ENCODE results near the gene SMIM1. TPM values are rescaled to one million over a fixed set of nuclear protein-coding genes. Genes with fewer than 3 reads are reported as not detected.

SMIM1 gene
- total and polyA plus RNA-seq, 9 of the 15 experiments (the other 6 are each of a cell fraction or from before 2014, with no cell fraction given): 2.3 to 125 (median 24.3) TPM

DNA sequence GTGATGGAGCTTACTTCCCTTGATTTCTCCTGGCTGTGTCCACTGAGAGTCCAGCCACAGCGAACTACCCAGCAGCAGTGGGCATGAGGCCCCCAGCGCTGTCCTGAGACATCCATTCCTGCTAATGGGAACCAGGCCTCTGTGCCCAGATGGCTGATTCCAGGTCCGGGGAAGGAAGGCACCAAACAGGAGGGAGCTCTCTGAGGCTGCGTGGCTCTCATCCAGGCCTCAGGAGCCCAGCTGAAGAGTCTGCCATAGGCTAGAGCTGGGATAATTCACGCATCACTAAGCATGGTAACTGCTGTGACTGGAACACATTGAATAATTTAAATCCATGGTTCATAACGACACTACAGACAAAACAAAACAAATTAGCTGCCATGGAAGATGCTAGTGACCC is 48.5 kb downstream of the SMIM1 start:
- no peak for ATAC-seq
- Histone ChIP-seq H3K4me2 (ENCODE audit: insufficient read depth, low read length) (no peak overlapping the region), H3K9me1 (ENCODE audit: control insufficient read depth, insufficient read depth, low read length) (peaks cover 7% of the 10 kb centered on the region), H3K9me3 (replicated peaks; ENCODE audit: control insufficient read depth, insufficient read depth, low read depth, low read length) (no peaks in the 10 kb centered on the region), H3K4me1 (replicated peaks in 1 of 2; ENCODE audit: control insufficient read depth in 2 of 2, insufficient read depth in 2 of 2, low read length in 2 of 2) (peaks cover 7 to 33% of the 10 kb centered on the region in 2 experiments; a peak in 4 of 5 replicates), H3K27ac (ENCODE audit: extremely low read depth, low read depth, low read length) (no peak overlapping the region), H3K4me3 (no peak overlapping the region), H3K79me2 (ENCODE audit: control insufficient read depth, insufficient read depth, low read length) (no peaks in the 10 kb centered on the region), H3K27me3 (ENCODE audit: control insufficient read depth in 2 of 2, insufficient read depth in 2 of 2, low read length in 2 of 2) (no peaks in the 10 kb centered on the region), H2AFZ (ENCODE audit: low read depth, low read length) (no peak overlapping the region), H4K20me1 (replicated peaks; ENCODE audit: control insufficient read depth, insufficient read depth, low read length) (no peaks in the 10 kb centered on the region), H3K9ac (ENCODE audit: insufficient read depth in 1 of 2, low read depth in 2 of 2, low read length in 2 of 2) (peak overlapping the region in 1 of 2 experiments; percentile 29; a peak in 1 of 4 replicates), H3K36me3 (ENCODE audit: control insufficient read depth, insufficient read depth, low read length) (peaks cover 54% of the 10 kb centered on the region; the same call in 2 of the 3 replicates)
- intact Hi-C loops (cut with micrococcal nuclease) (no loop called here), in situ Hi-C loops (cut with MboI) (no loop called here)
- no TSS peak for BruUV-seq (replicated peaks)
- WGBS (ENCODE audit: insufficient coverage, low coverage, missing lambda C conversion rate): 82% methylated on average over 6 of the region's 6 CpGs
- ChIA-PET POLR2A (interaction anchor here (0.5 to 0.8 kb wide), 3 partner anchors 44 to 294 kb away, joined by 3 read pairs; no protein-coding TSS in a partner anchor), CTCF (ENCODE audit: low intra/inter-chr PET ratio) (no interaction called here)
- FAIRE-seq: no peak
- no peak for DNase-seq (ENCODE audit: extremely low read depth in 1 of 4, low spot score in 3 of 4)
- TF ChIP-seq MCM5 (IDR thresholded peaks at IDR 0.05; ENCODE audit: low read depth) (no peak), SETDB1 (IDR thresholded peaks at IDR 0.05; ENCODE audit: low read length) (no peak), TCF7 (IDR thresholded peaks at IDR 0.05; ENCODE audit: borderline replicate concordance) (no peak), YBX1 (IDR thresholded peaks at IDR 0.05) (no peak), CBFA2T3 (IDR thresholded peaks at IDR 0.05) (no peak), FOXK1 (CRISPR knock-in tag; IDR thresholded peaks at IDR 0.05; ENCODE audit: borderline replicate concordance) (no peak), POLR2B (IDR thresholded peaks at IDR 0.05; ENCODE audit: low read depth, partially characterized antibody) (no peak), SLC30A9 (CRISPR knock-in tag; IDR thresholded peaks at IDR 0.05) (no peak), ZNF696 (CRISPR knock-in tag; conservative IDR thresholded peaks at IDR 0.05) (no peak), GATA2 (CRISPR knock-in tag; IDR thresholded peaks at IDR 0.05) (no peak), GTF2A2 (tag; IDR thresholded peaks at IDR 0.05) (no peak), RCOR1 (IDR thresholded peaks at IDR 0.05; ENCODE audit: borderline replicate concordance in 1 of 2, low read depth in 2 of 2, low read length in 2 of 2) (no peak), ZNF282 (CRISPR knock-in tag; IDR thresholded peaks at IDR 0.05) (no peak), NFXL1 (CRISPR knock-in tag; IDR thresholded peaks at IDR 0.05) (no peak), ZNF232 (CRISPR knock-in tag; IDR thresholded peaks at IDR 0.05) (no peak)
- TF ChIP-seq, protein P1, sequence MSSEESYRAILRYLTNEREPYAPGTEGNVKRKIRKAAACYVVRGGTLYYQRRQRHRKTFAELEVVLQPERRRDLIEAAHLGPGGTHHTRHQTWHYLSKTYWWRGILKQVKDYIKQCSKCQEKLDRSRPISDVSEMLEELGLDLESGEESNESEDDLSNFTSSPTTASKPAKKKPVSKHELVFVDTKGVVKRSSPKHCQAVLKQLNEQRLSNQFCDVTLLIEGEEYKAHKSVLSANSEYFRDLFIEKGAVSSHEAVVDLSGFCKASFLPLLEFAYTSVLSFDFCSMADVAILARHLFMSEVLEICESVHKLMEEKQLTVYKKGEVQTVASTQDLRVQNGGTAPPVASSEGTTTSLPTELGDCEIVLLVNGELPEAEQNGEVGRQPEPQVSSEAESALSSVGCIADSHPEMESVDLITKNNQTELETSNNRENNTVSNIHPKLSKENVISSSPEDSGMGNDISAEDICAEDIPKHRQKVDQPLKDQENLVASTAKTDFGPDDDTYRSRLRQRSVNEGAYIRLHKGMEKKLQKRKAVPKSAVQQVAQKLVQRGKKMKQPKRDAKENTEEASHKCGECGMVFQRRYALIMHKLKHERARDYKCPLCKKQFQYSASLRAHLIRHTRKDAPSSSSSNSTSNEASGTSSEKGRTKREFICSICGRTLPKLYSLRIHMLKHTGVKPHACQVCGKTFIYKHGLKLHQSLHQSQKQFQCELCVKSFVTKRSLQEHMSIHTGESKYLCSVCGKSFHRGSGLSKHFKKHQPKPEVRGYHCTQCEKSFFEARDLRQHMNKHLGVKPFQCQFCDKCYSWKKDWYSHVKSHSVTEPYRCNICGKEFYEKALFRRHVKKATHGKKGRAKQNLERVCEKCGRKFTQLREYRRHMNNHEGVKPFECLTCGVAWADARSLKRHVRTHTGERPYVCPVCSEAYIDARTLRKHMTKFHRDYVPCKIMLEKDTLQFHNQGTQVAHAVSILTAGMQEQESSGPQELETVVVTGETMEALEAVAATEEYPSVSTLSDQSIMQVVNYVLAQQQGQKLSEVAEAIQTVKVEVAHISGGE (CRISPR knock-in tag; IDR thresholded peaks at IDR 0.05): no peak
- TF ChIP-seq, protein P2, sequence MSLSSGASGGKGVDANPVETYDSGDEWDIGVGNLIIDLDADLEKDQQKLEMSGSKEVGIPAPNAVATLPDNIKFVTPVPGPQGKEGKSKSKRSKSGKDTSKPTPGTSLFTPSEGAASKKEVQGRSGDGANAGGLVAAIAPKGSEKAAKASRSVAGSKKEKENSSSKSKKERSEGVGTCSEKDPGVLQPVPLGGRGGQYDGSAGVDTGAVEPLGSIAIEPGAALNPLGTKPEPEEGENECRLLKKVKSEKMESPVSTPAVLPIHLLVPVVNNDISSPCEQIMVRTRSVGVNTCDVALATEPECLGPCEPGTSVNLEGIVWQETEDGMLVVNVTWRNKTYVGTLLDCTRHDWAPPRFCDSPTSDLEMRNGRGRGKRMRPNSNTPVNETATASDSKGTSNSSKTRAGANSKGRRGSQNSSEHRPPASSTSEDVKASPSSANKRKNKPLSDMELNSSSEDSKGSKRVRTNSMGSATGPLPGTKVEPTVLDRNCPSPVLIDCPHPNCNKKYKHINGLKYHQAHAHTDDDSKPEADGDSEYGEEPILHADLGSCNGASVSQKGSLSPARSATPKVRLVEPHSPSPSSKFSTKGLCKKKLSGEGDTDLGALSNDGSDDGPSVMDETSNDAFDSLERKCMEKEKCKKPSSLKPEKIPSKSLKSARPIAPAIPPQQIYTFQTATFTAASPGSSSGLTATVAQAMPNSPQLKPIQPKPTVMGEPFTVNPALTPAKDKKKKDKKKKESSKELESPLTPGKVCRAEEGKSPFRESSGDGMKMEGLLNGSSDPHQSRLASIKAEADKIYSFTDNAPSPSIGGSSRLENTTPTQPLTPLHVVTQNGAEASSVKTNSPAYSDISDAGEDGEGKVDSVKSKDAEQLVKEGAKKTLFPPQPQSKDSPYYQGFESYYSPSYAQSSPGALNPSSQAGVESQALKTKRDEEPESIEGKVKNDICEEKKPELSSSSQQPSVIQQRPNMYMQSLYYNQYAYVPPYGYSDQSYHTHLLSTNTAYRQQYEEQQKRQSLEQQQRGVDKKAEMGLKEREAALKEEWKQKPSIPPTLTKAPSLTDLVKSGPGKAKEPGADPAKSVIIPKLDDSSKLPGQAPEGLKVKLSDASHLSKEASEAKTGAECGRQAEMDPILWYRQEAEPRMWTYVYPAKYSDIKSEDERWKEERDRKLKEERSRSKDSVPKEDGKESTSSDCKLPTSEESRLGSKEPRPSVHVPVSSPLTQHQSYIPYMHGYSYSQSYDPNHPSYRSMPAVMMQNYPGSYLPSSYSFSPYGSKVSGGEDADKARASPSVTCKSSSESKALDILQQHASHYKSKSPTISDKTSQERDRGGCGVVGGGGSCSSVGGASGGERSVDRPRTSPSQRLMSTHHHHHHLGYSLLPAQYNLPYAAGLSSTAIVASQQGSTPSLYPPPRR (CRISPR knock-in tag; IDR thresholded peaks at IDR 0.05; ENCODE audit: borderline replicate concordance): no peak
